HG03432 (cell line): ENCODE measurements around the gene KRTAP9-4.
"Not testable (repeated sequence)": the region's sequence is repeated elsewhere in the genome, so short reads cannot be mapped to it uniquely, and the experiment has no call there.

Source experiments
- ATAC-seq: cut with Tn5 transposase; IDR thresholded peaks from one replicate; pipeline ENCODE4 v1.9.1; 2021; ENCODE audit warnings: mild to moderate bottlenecking, moderate library complexity; ENCODE audit not compliant: unreplicated experiment

Gene KRTAP9-4

DNA sequence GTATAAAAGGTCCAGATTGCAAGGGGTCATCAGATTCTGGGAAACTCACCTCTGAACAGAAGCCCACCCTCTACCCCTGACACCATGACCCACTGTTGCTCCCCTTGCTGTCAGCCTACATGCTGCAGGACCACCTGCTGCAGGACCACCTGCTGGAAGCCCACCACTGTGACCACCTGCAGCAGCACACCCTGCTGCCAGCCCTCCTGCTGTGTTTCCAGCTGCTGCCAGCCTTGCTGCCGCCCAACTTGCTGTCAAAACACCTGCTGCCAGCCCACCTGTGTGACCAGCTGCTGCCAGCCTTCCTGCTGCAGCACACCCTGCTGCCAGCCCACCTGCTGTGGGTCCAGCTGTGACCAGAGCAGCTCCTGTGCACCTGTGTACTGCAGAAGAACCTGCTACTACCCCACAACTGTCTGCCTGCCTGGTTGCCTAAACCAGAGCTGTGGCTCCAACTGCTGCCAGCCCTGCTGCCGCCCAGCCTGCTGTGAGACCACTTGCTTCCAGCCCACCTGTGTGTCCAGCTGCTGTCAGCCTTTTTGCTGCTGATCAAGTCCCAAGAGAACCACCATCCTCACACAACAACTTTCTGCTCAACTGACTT lies at the start of gene KRTAP9-4:
KRTAP9-4 (plus strand) TSS at position 51 of the 604 bp plus-strand sequence; CDS start at position 85, 34 bp downstream.
- ATAC-seq: not testable (repeated sequence)

- ATAC-seq: no peak
Measured at GRCh38 chr17:41211845-41212466, 37.5 kb upstream of the KRTAP9-4 start.

DNA sequence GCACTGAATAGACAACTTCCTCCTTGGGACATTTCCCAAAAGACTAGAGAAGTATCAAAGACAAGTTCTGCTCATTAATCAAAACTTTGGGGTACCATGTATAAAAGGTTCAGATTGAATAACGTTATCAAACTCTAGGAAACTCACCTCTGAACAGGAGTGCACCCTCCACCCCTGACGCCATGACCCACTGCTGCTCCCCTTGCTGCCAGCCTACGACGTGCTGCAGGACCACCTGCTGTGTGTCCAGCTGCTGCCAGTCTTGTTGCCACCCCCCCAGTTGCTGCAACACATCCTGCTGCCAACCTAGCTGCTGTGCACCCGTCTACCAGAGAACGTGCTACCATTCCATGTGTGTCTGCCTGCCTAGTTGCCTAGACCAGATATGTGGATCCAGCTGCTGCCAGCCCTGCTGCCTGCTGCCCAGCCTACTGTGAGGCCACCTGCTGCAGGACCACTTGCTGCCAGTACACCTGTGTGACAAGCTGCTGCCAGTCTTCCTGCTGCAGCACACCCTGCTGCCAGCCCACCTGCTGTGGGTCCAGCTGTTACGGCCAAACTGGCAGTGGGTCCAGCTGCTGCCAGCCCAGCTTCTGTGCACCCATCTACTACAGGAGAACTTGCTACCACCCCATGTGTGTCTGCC lies 36.8 kb upstream of the KRTAP9-4 start:
- ATAC-seq: no peak

- no peak for ATAC-seq
Measured at GRCh38 chr17:41215681-41216080, 33.8 kb upstream of the KRTAP9-4 start.

GRCh38 chr17:41223821-41224220 lies 25.7 kb upstream of the KRTAP9-4 start:
- ATAC-seq: no peak

DNA sequence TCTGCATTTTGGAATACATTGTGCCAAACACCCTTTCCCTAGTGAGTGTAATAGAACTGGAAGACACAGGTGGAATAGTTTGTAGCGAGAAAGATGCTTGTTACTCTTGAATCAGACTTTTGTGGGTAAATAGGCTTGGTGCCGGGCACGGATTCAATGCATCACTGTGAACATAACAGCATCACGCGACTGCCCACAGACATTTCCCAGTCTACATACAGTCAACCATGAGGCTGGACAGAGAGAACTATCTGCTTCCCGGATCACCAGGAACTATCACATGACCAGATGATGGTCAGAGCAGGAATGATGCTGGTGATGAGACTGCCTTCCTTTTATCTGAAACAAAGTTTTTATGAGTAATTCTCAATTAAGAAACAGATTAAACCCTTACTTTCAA lies 23.4 kb upstream of the KRTAP9-4 start:
- no peak for ATAC-seq

DNA sequence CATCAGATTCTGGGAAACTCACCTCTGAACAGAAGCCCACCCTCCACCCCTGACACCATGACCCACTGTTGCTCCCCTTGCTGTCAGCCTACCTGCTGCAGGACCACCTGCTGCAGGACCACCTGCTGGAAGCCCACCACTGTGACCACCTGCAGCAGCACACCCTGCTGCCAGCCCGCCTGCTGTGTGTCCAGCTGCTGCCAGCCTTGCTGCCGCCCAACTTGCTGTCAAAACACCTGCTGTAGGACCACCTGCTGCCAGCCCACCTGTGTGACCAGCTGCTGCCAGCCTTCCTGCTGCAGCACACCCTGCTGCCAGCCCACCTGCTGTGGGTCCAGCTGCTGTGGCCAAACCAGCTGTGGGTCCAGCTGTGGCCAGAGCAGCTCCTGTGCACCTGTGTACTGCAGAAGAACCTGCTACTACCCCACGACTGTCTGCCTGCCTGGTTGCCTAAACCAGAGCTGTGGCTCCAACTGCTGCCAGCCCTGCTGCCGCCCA lies 22.8 kb upstream of the KRTAP9-4 start, which contains the start of gene KRTAP9-2:
KRTAP9-2 (plus strand) TSS at position 51 of the 498 bp plus-strand sequence; CDS start at position 58, 7 bp downstream.
- not testable (repeated sequence) for ATAC-seq

DNA sequence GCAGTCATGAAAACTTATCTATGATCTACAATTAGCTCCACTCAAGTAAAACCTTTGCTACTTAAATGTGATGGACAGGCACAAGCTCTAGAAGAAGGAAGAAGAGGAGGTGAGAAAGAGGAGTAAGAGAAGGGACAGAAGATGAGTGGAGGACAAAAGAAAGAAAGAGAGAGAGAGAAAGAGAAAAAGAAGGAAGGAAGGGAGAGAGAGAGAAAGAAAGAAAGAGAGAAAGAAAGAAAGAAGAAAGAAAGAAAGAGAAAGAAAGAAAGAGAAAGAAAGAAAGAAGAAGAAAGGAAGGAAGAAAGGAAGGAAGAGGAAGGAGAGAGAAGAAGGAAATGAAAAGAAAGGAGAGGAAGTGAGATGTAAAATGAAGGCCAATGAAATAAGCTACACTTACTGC lies 19.4 kb upstream of the KRTAP9-4 start:
- no peak for ATAC-seq

GRCh38 chr17:41231731-41232130 lies 17.8 kb upstream of the KRTAP9-4 start:
- ATAC-seq: no peak

GRCh38 chr17:41232399-41233105 lies 16.9 kb upstream of the KRTAP9-4 start, which contains the start of gene KRTAP9-3:
Gene KRTAP9-3, plus strand, starts transcription at chr17:41232449. Its CDS starts 53 bp downstream, at chr17:41232502.
- not testable (repeated sequence) for ATAC-seq

GRCh38 chr17:41237116-41237515 lies 12.4 kb upstream of the KRTAP9-4 start:
- ATAC-seq: not testable (repeated sequence)

DNA sequence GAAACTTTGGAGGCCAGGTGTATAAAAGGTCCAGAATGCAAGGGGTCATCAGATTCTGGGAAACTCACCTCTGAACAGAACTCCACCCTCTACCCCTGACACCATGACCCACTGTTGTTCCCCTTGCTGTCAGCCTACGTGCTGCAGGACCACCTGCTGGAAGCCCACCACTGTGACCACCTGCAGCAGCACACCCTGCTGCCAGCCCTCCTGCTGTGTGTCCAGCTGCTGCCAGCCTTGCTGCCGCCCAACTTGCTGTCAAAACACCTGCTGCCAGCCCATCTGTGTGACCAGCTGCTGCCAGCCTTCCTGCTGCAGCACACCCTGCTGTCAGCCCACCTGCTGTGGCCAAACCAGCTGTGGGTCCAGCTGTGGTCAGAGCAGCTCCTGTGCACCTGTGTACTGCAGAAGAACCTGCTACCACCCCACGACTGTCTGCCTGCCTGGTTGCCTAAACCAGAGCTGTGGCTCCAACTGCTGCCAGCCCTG lies 11.5 kb upstream of the KRTAP9-4 start, which contains the start of gene KRTAP9-8:
KRTAP9-8 (plus strand) TSS at position 51 of the 489 bp plus-strand sequence; CDS start at position 104, 53 bp downstream.
- ATAC-seq: not testable (repeated sequence)

GRCh38 chr17:41246995-41247787 lies 2.3 kb upstream of the KRTAP9-4 start:
- ATAC-seq: not testable (repeated sequence)

DNA sequence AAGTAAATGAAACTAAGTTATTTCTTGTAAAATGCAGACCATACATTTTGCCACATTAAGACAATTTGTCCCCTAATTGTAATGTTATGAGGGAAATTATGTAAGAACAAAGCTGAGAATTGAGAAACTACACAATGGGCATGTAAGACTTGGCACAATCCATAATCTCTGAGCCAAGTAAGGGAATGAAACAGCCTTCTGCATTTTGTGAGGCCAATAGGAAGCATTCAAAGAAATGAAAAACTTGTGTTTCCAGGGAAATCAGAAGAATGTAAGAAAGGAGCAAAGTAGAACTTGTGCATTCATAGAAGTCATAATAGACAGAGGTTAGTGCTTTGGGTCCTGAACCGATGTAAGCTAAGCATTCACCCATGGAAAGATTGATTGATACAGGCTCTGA lies 1.8 kb downstream of the KRTAP9-4 start:
- no peak for ATAC-seq

DNA sequence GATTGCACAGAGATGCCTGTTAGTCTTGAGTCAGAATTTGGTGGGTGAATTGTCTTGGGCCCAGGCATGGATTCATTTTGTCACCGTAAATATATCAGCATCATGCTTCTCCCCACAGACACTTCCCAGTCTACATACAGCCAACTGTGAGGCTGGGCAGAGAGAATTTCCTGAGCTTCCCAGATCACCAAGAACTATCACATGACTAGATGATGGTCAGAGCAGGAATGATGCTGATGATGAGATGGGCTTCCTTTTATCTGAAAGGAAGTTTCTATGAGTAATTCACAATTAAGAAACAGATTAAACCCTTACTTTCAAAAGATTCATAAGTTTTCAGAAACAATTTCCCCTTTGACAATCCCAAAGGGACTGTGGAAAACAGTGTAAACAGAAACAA lies 5.4 kb downstream of the KRTAP9-4 start:
- ATAC-seq: no peak

- not testable (repeated sequence) for ATAC-seq
Measured at GRCh38 chr17:41255381-41256290, 6.1 kb downstream of the KRTAP9-4 start, which contains the start of gene KRTAP9-9. Gene KRTAP9-9, plus strand, starts transcription at chr17:41255384.

- ATAC-seq: no peak
Measured at GRCh38 chr17:41256291-41256685, 6.8 kb downstream of the KRTAP9-4 start.

- ATAC-seq: no peak
Measured at GRCh38 chr17:41258406-41258805, 8.9 kb downstream of the KRTAP9-4 start.

DNA sequence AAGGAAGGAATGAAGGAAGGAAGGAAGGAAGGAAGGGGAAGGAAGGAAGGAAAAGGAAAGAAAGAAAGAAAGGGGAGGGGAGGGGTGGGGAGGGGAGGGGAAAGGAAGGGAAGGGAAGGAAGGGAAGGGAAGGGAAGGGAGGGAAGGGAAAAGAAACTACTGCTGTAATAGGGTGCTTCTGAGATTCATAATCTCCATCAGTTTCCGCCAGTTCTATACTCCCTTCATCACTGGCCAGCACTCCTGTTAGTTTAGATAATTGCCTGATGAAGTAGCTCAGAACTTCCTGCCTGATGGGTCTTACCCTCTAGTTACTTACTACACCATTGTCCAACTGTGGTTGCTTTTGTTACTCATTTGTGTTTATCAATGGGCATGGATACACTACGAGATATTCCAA lies 13.7 kb downstream of the KRTAP9-4 start:
- ATAC-seq: no peak
